Left forelimb (tissue), 1 donor: ENCODE measurements around the gene GJB2.

Experiments used
- DNase-seq: peaks from one replicate; pipeline ENCODE4 v3.0.0-alpha.2; 2018; ENCODE audit warnings: low spot score

Gene GJB2

GRCh38 chr13:20141238-20142022, 51.3 kb downstream of the GJB2 start:
- no peak for DNase-seq

GRCh38 chr13:20140487-20140886, 52.3 kb downstream of the GJB2 start:
- DNase-seq, result no peak

- no peak for DNase-seq
Observed at GRCh38 chr13:20137875-20138274, 54.9 kb downstream of the GJB2 start.
